Vagina (tissue), 2 donors: ENCODE measurements around the gene OPHN1.

Experiments used
- POLR2A ChIP-seq, 2 donors: fragments of 450-650 bp; IDR thresholded peaks; one replicate each; pipeline ENCODE4 v1.6.1; 2017; ENCODE audit warnings: antibody characterized with exemption in 2 of 2, mild to moderate bottlenecking in 2 of 2, moderate library complexity in 2 of 2
- TF ChIP-seq, protein P1 (sequence below), 3 experiments: fragments of 450-650 bp in 2 of 3; fragments of 200-600 bp in 1 of 3; sonication (generic) in 1 of 3; IDR thresholded peaks; one replicate each; pipeline ENCODE4 v1.5.1; 2017 to 2019; ENCODE audit warnings: antibody characterized with exemption in 3 of 3, mild to moderate bottlenecking in 2 of 3, moderate library complexity in 2 of 3

DNA sequence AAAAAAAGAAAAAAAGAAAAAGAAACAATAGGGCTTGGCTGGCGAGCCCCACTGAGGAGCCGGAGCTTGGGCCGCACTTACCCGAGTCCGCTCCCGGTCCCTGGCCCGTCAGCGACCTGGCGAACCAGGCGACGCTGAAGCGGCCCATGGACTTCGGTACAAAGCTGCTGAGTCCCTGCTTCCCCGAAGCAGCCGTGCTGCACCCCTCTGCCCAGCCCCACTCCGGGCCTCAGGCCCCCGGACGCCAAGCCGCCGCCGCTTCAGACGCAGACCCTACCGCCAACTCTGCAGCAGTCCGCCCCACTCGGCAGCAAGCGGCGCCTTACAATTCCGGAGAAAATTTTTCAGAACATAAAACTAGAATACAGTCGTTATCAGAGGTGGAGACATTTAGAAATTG lies 300.5 kb downstream of the OPHN1 start:
- no peak for TF ChIP-seq POLR2A (IDR thresholded peaks at IDR 0.05)
- TF ChIP-seq, protein P1, sequence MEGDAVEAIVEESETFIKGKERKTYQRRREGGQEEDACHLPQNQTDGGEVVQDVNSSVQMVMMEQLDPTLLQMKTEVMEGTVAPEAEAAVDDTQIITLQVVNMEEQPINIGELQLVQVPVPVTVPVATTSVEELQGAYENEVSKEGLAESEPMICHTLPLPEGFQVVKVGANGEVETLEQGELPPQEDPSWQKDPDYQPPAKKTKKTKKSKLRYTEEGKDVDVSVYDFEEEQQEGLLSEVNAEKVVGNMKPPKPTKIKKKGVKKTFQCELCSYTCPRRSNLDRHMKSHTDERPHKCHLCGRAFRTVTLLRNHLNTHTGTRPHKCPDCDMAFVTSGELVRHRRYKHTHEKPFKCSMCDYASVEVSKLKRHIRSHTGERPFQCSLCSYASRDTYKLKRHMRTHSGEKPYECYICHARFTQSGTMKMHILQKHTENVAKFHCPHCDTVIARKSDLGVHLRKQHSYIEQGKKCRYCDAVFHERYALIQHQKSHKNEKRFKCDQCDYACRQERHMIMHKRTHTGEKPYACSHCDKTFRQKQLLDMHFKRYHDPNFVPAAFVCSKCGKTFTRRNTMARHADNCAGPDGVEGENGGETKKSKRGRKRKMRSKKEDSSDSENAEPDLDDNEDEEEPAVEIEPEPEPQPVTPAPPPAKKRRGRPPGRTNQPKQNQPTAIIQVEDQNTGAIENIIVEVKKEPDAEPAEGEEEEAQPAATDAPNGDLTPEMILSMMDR (IDR thresholded peaks at IDR 0.05) = no peak
